Activated T-helper 2 cell treated with anti-CD3 and anti-CD28 coated beads, Interferon-gamma antibody, Interleukin-2, Interleukin-4, amounts not matched to agents 10 μg/mL and 5 μg/mL and 100 μg/mL, durations not matched to agents 14 hours and 24 hours and 36 hours (primary cell): ENCODE data around the gene EXOC6. TPM values are rescaled to one million over a fixed set of nuclear protein-coding genes. Genes with fewer than 3 reads are reported as not detected.
A peak's percentile ranks its signal among the peaks of the same experiment; 100 is the strongest.

Source experiments
- DNase-seq: peaks from one replicate; pipeline ENCODE4 v3.0.0; 2021; ENCODE audit warnings: low spot score
- H3K27ac Mint-ChIP-seq: one replicate; pipeline ENCODE4 v1.8.0; 2021; ENCODE audit warnings: mixed read lengths
- H3K27me3 Mint-ChIP-seq: one replicate; pipeline ENCODE4 v1.8.0; 2021; ENCODE audit warnings: low read depth, mixed read lengths
- H3K36me3 Mint-ChIP-seq: one replicate; pipeline ENCODE4 v1.8.0; 2021; ENCODE audit warnings: low read depth, mixed read lengths
- H3K4me1 Mint-ChIP-seq: one replicate; pipeline ENCODE4 v1.8.0; 2021; ENCODE audit warnings: low read depth, mixed read lengths
- H3K4me3 Mint-ChIP-seq: one replicate; pipeline ENCODE4 v1.8.0; 2021; ENCODE audit warnings: low read depth, mild to moderate bottlenecking, moderate library complexity, mixed read lengths
- H3K9me3 Mint-ChIP-seq: one replicate; pipeline ENCODE4 v1.8.0; 2021; ENCODE audit warnings: mixed read lengths
- intact Hi-C: fragments of 100-400 bp; cut with micrococcal nuclease; formaldehyde crosslinking; loops from one replicate; pipeline ENCODE4 v1.15.1; 2023
- total RNA-seq: library from RNA; stranded (reverse); gene quantifications from 2 replicates; pipeline ENCODE4 v1.2.3, GENCODE V29; 2022

EXOC6 gene
- total RNA-seq, 1 donor from 2014 or later: 12.4 TPM

DNA sequence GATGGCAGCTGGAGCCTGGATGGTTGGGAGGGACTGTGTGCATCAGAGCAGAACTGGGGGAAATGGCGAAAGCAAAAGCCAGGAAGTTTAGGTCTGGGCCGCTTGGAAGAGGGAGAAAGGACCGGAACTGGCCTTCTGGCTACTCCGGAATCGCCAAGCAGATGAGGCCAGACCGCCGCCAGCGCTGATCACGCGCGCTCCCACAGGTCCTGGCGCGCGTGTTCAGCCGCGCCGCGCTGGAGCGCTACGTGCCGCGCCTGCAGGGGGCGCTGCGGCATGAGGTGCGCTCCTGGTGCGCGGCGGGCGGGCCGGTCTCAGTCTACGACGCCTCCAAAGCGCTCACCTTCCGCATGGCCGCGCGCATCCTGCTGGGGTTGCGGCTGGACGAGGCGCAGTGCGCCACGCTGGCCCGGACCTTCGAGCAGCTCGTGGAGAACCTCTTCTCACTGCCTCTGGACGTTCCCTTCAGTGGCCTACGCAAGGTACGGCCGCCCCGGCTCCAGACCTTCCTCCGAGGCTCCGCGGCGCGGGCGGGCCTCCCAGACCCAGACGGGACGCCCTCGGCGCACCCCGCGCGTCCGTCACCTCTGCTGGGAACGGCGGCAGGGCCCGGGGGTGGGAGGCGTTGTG is 214.3 kb downstream of the EXOC6 start:
- peak; percentile 49 for DNase-seq
- Mint-ChIP-seq H3K4me1 (peaks cover 5% of the 10 kb centered on the region), H3K27ac (no peak overlapping the region), H3K27me3 (peaks cover 64% of the 10 kb centered on the region), H3K36me3 (peaks cover 2% of the 10 kb centered on the region), H3K9me3 (no peaks in the 10 kb centered on the region), H3K4me3 (peak overlapping the region; percentile 64)
- intact Hi-C loops: loop anchor here (1.0 to 10.0 kb wide), 3 partner anchors 11 to 502 kb away; partner anchors contain the start of genes CYP26A1 and FFAR4

DNA sequence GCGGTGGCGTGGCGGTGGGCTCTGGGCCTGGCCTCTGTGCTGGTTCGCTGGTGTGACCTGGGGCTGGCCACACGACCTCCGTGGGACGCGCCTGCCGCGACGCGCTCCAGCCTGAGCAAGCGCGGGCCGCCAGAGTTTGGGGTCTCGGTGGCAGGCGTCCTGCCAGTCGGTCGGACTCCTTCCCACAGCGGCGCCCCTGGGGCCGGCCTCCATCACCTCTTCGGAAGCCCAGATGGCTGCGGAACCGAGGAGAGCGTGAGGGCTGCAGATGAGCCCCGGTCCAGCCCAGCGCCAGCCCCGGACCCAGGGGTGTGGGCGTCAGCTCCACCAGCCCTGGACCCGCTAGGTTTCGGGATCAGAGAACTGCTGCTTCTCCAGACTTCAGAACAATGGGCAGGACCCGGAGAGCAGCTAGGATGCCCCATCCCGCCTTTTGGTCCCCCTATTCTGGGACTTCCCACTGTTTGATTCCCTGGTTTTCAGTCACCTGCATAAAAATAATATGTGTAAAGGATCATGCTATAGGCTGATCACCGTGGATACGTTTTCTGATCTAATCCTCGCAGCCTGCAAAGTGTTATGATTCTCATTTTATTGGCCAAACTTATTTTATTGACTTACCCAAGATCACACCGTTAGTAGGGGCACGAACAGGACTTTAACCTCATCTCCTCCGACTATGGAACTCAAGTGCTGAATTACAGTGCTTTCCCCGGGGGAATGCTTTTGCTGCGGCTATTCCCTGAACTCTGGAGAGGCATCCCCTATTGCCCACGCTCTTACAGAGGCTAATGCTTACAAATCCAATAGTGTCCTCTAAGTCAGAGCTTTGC is 215.0 kb downstream of the EXOC6 start:
- no peak for DNase-seq
- no peaks in the 10 kb centered on the region for H3K9me3 Mint-ChIP-seq
- H3K27me3 Mint-ChIP-seq: peaks cover 70% of the 10 kb centered on the region
- intact Hi-C loops: loop anchor here (10.0 kb wide), 2 partner anchors 179 to 501 kb away; partner anchors contain the start of gene FFAR4
- H3K4me1 Mint-ChIP-seq: peaks cover 5% of the 10 kb centered on the region
- H3K4me3 Mint-ChIP-seq: peak overlapping the region; percentile 31
- H3K36me3 Mint-ChIP-seq: no peaks in the 10 kb centered on the region
- no peak overlapping the region for H3K27ac Mint-ChIP-seq

DNA sequence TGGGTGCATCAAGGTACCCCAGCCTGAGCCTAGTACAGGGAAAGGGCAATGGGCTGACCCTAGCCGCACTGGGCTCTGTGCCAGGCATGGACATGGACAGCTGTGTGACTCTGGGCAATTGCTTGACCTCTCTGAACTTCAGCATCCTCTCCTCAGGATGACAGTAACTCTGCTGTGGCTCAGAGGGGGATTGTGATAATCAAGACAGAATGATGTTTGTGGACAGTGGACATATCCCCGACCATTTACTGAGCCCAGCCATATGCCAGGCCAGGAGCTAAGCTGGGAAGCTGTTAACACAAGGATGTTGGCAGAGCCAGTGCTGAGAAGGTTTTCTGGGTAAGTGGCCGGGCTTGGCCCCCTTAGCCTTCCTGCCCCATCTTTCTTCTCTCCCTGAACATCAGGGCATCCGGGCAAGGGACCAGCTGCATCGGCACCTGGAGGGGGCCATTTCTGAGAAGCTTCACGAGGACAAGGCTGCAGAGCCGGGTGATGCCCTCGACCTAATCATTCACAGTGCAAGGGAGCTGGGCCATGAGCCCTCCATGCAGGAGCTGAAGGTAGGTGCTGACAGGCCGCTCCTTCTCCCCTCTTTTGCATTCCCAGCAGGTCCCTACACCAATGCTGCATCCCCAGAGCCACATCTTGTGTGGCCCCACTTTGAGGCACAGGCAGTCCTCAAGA is 215.8 kb downstream of the EXOC6 start:
- intact Hi-C loops: loop anchor here (10.0 kb wide), 2 partner anchors 179 to 501 kb away; partner anchors contain the start of gene FFAR4

DNA sequence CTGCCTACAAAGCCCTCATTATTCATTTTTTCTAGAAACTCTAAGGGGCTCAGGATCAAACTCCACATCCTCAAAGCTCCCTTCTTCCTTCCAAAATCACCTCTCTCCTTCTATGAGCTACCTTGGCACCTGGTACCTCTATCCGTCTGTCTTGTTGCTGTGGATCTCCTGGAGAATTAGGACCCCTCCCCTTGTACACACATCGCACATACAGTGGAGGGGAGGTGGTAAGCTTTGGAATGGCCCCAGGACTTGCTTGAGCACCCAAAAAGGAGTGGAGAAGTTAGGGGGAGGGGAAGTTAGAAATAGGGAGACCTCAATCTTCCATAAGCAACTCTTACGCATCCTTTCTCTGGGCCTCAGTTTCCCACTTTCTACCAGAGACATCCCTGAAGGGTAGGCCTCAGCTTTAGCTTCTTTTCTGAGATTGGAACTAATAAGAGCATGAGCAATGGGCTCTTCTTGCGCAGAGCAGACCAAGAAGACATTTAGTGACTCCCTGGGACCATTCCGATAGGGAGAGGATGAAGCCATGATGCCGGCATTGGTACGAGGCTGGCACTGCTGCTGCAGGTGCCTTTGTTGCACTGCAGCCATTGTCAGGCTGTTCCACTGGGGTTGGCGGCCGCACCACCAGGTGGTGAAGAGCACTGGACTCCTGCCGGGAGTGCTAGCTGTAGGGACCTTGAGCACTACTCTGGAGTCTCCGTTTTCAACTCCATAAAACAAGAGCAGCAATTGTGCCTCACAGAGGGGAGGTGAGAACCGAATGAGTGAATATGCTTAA is 216.7 kb downstream of the EXOC6 start:
- Mint-ChIP-seq H3K27ac (no peak overlapping the region), H3K4me3 (no peak overlapping the region)
- intact Hi-C loops: loop anchor here (5.0 to 10.0 kb wide), 3 partner anchors 98 to 500 kb away; partner anchors contain the start of gene FFAR4

More for the DNA sequence above, 215.8 kb downstream of the EXOC6 start:
- H3K36me3 Mint-ChIP-seq: no peaks in the 10 kb centered on the region
- no peak overlapping the region for H3K27ac Mint-ChIP-seq
- H3K9me3 Mint-ChIP-seq: no peaks in the 10 kb centered on the region
- H3K27me3 Mint-ChIP-seq: peaks cover 78% of the 10 kb centered on the region
- no peak for DNase-seq
- peak overlapping the region; percentile 31 for H3K4me3 Mint-ChIP-seq
- H3K4me1 Mint-ChIP-seq: peaks cover 9% of the 10 kb centered on the region

DNA sequence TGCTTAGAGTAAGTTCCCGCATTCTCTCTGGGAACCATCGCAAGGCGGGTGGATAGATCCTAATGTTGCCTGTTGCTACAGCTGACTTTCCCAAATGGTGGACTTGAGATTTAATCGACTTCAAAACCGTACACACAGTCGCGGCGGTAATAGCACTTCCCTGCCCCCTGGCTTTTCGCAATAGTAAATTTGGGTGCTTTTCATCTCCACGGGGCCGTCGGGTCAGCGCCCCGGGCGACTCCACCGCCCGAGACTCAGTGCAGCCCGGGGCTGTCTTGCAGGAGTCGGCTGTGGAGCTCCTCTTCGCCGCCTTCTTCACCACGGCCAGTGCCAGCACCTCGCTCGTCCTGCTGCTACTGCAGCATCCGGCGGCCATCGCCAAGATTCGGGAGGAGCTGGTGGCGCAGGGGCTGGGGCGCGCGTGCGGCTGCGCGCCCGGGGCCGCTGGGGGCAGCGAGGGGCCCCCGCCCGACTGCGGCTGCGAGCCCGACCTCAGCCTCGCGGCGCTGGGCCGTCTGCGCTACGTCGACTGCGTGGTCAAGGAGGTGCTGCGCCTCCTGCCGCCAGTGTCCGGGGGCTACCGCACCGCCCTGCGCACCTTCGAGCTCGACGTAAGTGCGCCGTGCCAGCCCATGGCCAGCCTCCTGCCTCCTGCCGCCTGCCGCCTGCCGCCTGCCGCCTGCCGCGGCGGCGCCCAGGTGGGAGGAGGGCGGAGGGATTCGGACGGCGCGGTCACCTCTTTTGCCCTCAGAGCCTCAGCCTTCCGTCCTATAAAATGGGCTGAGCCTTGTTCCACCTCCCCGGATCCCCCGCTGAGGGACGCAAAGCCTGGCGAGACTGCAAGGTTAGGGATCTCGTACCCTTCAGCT is 217.6 kb downstream of the EXOC6 start:
- Mint-ChIP-seq H3K36me3 (no peaks in the 10 kb centered on the region), H3K9me3 (no peaks in the 10 kb centered on the region), H3K27ac (no peak overlapping the region), H3K27me3 (peaks cover 81% of the 10 kb centered on the region), H3K4me3 (no peak overlapping the region), H3K4me1 (peaks cover 9% of the 10 kb centered on the region)
- intact Hi-C loops: loop anchor here (2.0 to 10.0 kb wide), 4 partner anchors 99 to 499 kb away; partner anchors contain the start of gene FFAR4
- no peak for DNase-seq

More for the DNA sequence above, 216.7 kb downstream of the EXOC6 start:
- DNase-seq: no peak
- Mint-ChIP-seq H3K4me1 (peaks cover 9% of the 10 kb centered on the region), H3K27me3 (peaks cover 74% of the 10 kb centered on the region), H3K36me3 (no peaks in the 10 kb centered on the region), H3K9me3 (no peaks in the 10 kb centered on the region)

DNA sequence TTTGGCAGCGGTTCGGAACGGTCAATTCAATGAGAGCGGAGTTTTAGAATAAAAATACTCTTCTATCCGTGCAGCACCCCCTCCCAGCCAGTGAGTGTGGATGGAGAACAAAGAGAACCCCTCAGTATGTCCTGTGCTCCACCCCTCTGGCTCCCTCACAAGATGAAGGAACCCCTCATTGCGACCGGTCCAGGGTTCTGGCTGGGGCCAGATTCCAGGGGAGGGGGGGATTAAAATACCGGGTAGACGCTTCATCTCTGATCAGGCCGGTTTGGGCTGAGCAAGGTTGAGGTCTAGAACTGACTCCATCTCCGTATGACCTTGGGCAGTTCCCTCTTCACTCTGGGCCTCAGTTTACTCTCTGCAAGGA is 218.2 kb downstream of the EXOC6 start:
- Mint-ChIP-seq H3K27me3 (peaks cover 82% of the 10 kb centered on the region), H3K4me1 (peaks cover 10% of the 10 kb centered on the region), H3K36me3 (no peaks in the 10 kb centered on the region), H3K9me3 (no peaks in the 10 kb centered on the region), H3K4me3 (no peak overlapping the region), H3K27ac (no peak overlapping the region)
- DNase-seq: no peak
- intact Hi-C loops: loop anchor here (2.0 to 10.0 kb wide), 4 partner anchors 99 to 498 kb away; partner anchors contain the start of gene FFAR4

DNA sequence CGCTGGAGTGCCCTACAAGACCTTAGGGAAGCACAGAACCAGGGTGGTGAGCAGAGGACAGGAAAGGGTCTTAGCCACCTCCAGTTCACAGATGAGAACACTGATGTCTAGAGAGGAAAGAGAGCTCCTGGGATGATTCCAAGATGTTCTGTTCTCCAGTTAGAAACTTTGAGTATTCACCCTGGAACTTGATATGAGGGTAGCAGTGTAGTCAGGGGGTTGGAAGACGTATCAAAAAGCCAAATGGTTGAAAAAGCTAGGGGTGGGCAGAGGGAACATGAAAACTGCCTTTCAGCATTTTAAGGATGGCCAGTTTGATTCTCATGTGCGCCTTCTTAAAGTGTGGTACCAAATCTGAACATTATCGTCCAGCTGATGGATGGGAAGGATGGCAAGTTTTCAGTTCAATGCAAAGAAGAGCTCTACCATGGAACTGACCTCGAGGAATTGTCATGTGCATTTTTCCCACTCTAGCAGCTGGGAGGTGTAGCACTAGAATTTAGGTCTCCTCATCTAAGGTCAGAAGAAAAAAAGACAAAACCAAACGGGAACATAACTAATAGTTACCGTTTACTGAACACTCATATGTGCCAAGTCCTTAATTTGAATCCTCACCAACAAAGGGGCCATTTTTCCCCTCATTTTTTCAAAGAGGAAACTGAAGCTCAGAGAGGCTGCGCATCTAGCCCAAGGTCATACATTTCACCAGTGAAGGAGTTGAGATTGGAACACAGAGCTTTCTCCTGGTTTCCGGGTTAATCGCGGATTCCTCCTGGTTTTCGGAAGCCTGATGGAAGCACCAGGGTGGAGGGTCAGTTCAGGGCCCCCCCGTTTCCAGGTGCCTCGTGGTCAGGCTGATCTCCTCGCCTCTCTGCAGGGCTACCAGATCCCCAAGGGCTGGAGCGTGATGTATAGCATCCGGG is 219.4 kb downstream of the EXOC6 start:
- intact Hi-C loops: loop anchor here (2.0 to 10.0 kb wide), 4 partner anchors 100 to 497 kb away; partner anchors contain the start of gene FFAR4
- Mint-ChIP-seq H3K4me3 (no peak overlapping the region), H3K27me3 (peaks cover 83% of the 10 kb centered on the region), H3K36me3 (no peaks in the 10 kb centered on the region), H3K4me1 (peaks cover 13% of the 10 kb centered on the region), H3K9me3 (no peaks in the 10 kb centered on the region), H3K27ac (peak overlapping the region; percentile 10)
- no peak for DNase-seq

DNA sequence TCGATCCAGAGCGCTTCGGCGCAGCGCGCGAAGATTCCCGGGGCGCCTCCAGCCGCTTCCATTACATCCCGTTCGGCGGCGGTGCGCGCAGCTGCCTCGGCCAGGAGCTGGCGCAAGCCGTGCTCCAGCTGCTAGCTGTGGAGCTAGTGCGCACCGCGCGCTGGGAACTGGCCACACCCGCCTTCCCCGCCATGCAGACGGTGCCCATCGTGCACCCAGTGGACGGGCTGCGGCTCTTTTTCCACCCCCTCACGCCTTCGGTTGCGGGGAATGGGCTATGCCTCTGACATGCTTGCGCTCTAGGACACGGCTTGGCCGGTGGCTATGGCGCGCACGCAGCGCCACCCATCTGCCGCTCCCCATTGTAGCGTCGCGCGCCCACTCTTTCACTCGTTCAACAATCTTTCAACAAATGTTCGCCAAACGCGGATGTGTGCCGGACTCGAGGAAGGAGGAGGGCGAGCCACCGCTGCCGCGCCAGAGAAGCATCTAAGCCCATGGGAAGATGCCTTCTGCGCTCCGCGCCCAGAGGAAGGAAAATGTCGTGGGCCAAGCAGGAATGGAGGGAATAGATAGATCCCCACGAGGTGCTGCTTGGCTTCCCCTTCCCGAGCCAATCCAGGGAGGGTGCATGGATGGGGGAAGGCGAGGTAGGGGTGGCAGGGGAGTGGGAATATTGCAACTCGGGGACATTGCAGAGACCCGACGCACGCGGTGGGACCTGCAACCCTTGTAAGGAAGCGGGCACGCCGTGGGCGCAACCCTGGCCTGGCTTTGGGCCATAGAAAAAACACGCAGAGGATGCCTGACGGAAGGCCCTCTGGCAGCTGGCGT is 220.3 kb downstream of the EXOC6 start:
- H3K4me3 Mint-ChIP-seq: no peak overlapping the region
- no peak overlapping the region for H3K27ac Mint-ChIP-seq
- intact Hi-C loops: loop anchor here (5.0 to 10.0 kb wide), 3 partner anchors 101 to 496 kb away; partner anchors contain the start of gene FFAR4
- H3K9me3 Mint-ChIP-seq: no peaks in the 10 kb centered on the region
- DNase-seq: no peak
- peaks cover 13% of the 10 kb centered on the region for H3K4me1 Mint-ChIP-seq
- no peaks in the 10 kb centered on the region for H3K36me3 Mint-ChIP-seq
- H3K27me3 Mint-ChIP-seq: peaks cover 84% of the 10 kb centered on the region

DNA sequence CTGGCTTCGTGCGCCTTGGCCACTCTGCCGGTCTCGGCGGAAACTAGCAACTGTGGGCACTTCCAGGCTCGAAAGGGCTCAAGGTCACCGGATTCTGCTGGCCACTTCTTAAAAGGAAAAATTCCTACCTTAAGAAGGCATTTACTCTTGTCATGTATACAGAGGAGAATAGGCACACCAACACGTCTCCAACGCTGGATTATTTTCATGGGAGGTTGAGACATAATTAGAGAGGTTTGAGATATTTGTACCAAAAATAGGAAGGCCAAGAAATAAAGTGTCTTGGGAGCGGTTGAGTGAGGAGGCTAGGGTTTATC is 220.9 kb downstream of the EXOC6 start:
- H3K9me3 Mint-ChIP-seq: no peaks in the 10 kb centered on the region
- intact Hi-C loops: loop anchor here (5.0 to 10.0 kb wide), 3 partner anchors 102 to 496 kb away; partner anchors contain the start of gene FFAR4

More for the DNA sequence above, 220.9 kb downstream of the EXOC6 start:
- peaks cover 14% of the 10 kb centered on the region for H3K4me1 Mint-ChIP-seq
- no peak overlapping the region for H3K27ac Mint-ChIP-seq
- no peaks in the 10 kb centered on the region for H3K36me3 Mint-ChIP-seq
- H3K4me3 Mint-ChIP-seq: no peak overlapping the region
- peaks cover 79% of the 10 kb centered on the region for H3K27me3 Mint-ChIP-seq
- DNase-seq: no peak
